ENCODE data around the gene TMEM14B.
A peak's percentile ranks its signal among the peaks of the same experiment; 100 is the strongest.
"Not testable (repeated sequence)": the region's sequence is repeated elsewhere in the genome, so short reads cannot be mapped to it uniquely, and the experiment has no call there.

The TMEM14B gene

DNA sequence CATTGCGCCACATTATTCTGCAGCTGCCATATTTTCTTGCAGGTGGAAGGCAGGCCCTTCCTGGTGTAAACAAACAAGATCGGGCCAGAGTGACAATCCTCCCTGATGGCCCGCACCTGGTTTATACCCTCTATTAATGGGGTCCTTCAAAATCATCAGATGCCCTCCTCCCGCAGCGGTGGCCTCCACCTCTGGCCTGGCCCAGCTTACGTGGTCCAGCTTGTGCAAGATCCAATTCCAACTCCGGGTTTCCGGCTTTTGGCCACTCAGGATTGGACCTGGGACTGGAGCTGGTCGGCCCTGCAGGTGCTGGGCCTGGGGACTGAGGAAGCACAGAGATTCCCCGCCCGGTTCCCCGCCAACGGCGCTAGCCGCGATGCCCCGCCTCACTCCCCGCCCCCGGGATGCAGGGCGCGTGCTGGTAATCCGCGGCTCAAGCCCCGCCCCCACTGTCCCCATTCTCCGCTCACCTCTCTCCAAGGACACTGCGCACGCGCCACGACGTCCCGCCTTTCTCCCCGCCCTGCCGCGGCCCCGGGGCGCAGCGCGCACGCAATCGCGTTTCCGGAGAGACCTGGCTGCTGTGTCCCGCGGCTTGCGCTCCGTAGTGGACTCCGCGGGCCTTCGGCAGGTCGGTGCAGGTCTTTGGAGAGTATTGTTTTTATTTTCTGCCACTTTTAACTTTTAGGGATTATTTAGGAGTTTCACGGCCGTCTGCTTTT is at the start of gene TMEM14B:
TSS of gene TMEM14B (plus strand) at position 555 of the 722 bp plus-strand sequence. CDS start 1,441 bp downstream, outside the sequence.
- DNase-seq (ENCODE audit: insufficient read length, low spot score) (peak; percentile 94), FAIRE-seq (no peak)
- TF ChIP-seq, protein P1, sequence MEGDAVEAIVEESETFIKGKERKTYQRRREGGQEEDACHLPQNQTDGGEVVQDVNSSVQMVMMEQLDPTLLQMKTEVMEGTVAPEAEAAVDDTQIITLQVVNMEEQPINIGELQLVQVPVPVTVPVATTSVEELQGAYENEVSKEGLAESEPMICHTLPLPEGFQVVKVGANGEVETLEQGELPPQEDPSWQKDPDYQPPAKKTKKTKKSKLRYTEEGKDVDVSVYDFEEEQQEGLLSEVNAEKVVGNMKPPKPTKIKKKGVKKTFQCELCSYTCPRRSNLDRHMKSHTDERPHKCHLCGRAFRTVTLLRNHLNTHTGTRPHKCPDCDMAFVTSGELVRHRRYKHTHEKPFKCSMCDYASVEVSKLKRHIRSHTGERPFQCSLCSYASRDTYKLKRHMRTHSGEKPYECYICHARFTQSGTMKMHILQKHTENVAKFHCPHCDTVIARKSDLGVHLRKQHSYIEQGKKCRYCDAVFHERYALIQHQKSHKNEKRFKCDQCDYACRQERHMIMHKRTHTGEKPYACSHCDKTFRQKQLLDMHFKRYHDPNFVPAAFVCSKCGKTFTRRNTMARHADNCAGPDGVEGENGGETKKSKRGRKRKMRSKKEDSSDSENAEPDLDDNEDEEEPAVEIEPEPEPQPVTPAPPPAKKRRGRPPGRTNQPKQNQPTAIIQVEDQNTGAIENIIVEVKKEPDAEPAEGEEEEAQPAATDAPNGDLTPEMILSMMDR (IDR thresholded peaks at IDR 0.05; ENCODE audit: insufficient read depth, missing control alignments), result no peak

DNA sequence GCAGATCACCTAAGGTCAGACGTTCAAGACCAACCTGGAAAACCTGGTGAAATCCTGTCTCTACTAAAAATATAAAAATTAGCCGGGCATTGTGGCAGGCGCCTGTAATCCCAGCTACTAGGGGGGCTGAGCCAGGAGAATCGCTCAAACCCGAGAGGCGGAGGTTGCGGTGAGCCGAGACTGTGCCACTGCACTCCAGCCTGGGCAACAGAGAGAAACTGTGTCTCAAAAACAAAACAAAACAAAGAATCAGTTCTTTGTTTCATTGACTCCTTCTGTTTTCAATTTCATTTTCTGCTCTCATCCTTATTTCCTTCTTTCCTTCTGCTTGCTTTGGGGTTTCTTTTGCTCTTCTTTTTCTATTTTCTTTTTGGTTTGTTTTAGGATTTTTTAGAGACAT is 33.6 kb upstream of the TMEM14B start:
- no peak for FAIRE-seq
- TF ChIP-seq, protein P1 (IDR thresholded peaks at IDR 0.05; ENCODE audit: insufficient read depth, missing control alignments), result no peak

DNA sequence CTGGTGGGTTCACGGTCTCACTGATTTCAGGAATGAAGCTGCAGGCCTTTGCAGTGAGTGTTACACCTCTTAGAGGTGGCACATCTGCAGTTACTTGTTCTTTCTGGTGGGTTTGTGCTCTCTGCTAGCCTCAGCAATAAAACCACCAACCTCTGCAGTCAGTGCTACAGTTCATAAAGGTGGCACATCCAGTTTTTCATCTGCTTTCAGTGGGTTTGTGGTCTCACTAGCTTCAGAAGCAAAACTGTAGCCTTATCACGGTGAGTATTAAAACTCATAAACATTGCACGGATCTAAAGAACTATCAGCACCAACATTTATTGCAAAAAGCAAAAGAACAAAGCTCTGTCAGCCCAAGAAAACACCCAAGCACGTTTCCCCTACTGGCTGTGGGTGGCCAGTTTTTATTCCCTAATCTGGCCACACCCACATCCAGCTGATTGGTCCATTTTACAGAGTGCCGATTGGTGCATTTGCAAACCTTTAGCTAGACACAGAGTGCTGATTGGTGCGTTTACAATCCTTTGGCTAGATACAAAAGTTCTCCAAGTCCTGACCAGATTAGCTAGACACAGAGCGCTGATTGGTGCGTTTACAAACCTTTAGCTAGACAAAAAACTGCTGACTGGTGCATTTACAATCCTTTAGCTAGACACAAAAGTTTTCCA is 28.2 kb upstream of the TMEM14B start:
- FAIRE-seq, result no peak
- TF ChIP-seq, protein P1 (IDR thresholded peaks at IDR 0.05; ENCODE audit: insufficient read depth, missing control alignments), result no peak
- no peak for DNase-seq (ENCODE audit: insufficient read length, low spot score)

More for the DNA sequence above, 33.6 kb upstream of the TMEM14B start:
- DNase-seq (ENCODE audit: insufficient read length, low spot score), result no peak

DNA sequence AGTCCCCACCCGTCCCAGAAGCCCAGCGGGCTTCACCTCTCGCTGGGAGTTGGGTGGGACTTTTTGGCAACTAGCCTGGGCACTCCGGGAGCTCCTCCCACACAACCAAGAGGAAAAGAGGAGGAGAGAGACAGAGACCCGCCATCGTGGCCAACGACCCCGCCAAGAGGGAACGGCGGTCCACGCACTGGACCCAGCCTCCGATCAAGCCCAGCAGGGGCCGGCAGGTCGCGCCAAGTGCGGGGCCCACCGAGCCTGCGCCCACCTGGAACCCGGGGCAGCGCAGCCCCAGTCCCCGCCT is 27.7 kb upstream of the TMEM14B start:
- DNase-seq (ENCODE audit: insufficient read length, low spot score) (no peak), FAIRE-seq (no peak)
- TF ChIP-seq, protein P1 (IDR thresholded peaks at IDR 0.05; ENCODE audit: insufficient read depth, missing control alignments), result no peak

DNA sequence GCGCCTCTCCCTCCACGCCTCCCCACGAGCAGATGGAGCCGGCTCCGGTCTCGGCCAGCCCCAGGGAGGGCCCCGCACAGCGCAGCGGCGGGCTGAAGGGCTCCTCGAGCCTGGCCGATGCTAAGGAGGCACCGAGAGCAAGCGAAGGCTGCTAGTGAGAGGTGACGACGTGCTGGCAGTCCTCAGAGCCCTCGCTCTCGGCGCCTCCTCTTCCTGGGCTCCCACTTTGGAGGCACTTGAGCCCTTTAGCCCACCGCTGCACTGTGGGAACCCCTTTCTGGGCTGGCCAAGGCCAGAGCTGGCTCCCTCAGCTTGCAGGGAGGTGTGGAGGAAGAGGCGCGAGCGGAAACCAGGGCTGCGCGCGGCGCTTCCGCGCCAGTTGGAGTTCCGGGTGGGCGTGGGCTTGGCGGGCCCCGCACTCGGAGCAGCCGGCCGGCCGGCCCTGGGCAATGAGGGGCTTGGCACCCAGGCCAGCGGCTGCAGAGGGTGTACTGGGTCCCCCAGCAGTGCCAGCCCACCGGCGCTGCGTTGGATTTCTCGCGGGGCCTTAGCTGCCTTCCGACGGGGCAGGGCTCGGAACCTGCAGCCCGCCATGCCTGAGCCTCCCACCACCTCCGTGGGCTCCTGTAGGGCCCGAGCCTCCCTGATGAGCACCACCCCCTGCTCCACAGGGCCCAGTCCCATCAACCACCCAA is 27.2 kb upstream of the TMEM14B start:
- FAIRE-seq (no peak), DNase-seq (ENCODE audit: insufficient read length, low spot score) (no peak)
- TF ChIP-seq, protein P1 (IDR thresholded peaks at IDR 0.05; ENCODE audit: insufficient read depth, missing control alignments), result no peak

DNA sequence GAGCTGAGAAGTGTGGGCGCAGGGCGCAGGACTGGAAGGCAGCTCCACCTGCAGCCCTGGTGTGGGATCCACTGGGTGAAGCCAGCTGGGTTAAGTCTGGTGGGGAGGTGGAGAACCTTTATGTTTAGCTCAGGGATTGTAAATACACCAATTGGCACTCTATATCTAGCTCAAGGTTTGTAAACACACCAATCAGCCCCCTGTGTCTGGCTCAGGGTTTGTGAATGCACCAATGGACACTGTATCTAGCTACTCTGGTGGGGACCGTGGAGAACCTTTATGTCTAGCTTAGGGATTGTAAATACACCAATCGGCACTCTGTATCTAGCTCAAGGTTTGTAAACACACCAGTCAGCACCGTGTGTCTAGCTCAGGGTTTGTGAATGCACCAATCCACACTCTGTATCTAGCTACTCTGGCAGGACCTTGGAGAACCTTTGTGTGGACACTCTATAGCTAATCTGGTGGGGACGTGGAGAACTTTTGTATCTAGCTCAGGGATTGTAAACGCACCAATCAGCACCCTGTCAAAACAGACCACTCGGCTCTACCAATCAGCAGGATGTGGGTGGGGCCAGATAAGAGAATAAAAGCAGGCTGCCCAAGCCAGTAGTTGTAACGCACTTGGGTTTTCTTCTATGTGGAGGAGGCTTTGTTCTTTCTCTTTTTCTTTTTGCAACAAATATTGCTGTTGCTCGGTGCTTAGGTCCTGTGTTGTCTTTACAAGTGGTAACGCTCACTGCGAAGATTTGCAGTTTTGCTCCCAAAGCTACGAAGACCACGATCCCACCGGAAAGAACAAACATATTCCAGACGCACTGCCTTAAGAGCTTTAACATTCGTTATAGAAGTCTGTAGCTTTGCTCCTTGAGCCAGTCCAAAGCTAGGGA is 26.4 kb upstream of the TMEM14B start:
- not testable (repeated sequence) for DNase-seq (ENCODE audit: insufficient read length, low spot score); FAIRE-seq

Measured in D721Med (cell line).